ENCODE results near the gene TUBE1.

Gene TUBE1

DNA sequence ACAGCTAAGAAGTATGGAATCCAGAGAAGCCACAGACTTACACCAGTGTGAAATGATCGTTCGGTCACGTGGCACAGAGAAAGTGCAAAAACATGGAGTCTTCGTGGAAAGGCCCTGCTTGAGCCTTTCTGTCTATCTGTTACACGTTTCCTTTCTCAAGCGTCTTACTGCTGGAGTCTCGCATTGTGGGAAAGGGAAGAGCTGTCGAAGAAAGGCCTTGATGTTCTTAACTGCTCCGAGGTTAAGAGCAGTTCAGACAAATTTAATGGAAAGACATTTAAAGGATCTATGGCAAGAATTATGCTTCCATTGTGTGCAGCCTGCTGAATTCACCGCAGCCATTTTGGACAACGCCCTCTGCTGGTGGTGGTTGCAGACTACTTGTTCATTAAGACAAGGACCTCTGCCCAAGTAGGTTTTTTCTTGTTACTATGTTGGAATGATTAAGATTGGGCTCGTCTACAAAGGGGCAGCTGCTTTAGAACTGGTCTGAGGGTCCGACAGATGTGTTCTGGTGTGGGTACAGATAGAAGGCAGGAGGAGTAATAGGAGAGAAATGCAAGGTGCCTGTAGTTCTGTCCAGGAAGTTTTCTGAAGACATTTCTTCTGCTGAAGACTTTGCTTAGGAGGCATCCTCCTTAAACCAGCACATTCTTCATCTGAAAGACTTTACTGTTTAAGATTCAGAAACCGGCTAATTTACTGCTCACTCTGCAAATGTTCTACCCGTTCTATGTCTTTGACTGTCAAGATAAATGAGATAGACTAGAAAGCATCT is 58.0 kb downstream of the TUBE1 start:
- no peak overlapping the region for H3K4me3 ChIP-seq (replicated peaks; ENCODE audit: low read depth, low read length)
- TF ChIP-seq, protein P1, sequence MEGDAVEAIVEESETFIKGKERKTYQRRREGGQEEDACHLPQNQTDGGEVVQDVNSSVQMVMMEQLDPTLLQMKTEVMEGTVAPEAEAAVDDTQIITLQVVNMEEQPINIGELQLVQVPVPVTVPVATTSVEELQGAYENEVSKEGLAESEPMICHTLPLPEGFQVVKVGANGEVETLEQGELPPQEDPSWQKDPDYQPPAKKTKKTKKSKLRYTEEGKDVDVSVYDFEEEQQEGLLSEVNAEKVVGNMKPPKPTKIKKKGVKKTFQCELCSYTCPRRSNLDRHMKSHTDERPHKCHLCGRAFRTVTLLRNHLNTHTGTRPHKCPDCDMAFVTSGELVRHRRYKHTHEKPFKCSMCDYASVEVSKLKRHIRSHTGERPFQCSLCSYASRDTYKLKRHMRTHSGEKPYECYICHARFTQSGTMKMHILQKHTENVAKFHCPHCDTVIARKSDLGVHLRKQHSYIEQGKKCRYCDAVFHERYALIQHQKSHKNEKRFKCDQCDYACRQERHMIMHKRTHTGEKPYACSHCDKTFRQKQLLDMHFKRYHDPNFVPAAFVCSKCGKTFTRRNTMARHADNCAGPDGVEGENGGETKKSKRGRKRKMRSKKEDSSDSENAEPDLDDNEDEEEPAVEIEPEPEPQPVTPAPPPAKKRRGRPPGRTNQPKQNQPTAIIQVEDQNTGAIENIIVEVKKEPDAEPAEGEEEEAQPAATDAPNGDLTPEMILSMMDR (IDR thresholded peaks at IDR 0.05; ENCODE audit: low read length, missing control alignments) = peak; percentile 81
- peak; percentile 79 for DNase-seq (ENCODE audit: low read depth)

DNA sequence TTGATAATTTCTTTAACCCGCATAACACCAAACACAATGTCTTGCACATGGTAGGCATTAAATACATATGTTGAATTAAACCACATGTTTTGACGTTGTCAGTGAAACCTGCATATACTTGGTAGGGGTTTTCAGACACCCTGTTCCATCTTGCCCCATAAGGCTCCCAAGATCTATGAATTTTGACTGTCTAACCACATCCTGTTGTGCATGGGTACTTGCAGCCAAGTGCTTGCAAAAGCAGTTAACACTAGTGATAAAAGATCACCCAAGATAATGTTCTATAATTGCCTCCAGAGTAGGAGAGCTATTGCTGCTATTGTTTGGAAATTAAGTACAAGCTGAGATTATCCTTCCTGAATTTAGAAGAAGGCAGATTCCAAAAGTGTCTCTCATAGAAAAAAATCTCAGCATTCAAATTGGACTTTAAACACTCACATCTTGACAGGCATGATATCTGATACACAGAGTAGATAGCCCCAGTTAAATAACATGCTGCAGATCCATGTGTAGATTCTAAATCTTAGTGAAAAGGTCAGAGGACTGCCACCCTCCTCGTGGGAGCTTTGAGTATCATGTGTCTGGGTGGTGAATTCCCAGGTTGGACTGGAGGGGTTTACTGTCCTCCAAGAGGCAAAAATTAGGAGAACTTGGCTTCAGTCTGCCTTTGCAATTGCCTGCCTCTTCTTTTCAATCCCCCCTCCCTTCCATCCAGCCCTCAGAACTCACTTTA is 59.2 kb downstream of the TUBE1 start:
- TF ChIP-seq, protein P1 (IDR thresholded peaks at IDR 0.05; ENCODE audit: low read length, missing control alignments) = no peak
- no peak overlapping the region for H3K4me3 ChIP-seq (replicated peaks; ENCODE audit: low read depth, low read length)
- peak; percentile 27 for DNase-seq (ENCODE audit: low read depth)

DNA sequence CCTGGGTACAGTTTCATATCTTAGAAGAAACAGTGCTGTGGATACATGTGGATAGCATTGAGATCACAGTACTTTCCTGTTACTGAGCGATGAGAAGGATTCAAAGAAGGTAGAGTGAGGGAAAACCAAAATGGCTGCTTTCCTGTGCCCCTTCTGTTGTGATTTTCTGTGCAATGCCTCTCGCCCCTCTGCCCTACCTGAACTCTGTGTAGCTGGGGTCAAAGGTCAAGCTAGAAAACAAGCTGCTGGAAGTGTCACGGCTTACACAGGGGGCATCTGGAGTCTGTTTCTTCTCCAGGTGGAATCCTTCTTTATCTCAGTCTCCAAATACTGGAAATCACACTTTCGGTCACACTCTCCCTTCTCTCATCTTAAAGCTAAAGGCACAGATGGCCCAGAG is 60.3 kb downstream of the TUBE1 start:
- DNase-seq (ENCODE audit: low read depth) = no peak
- TF ChIP-seq, protein P1 (IDR thresholded peaks at IDR 0.05; ENCODE audit: low read length, missing control alignments) = no peak

DNA sequence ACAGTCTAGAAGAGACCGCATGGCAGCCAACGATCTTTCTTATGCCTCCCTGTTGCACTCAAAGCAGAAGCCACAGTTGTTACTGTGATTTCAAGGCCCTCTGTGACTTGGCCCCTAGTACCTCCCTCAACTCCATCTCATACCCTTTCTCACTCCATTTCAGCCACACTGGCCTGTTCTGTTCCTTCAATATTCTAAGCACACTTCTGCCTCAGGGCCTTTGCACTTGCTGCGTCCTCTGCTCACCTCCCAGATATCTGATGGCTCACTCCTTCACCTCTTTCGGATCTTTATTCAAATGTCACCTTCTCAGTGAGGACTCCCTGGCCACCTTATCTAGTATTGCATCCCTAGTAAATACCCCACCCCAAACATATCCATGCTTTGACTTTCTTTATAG is 62.8 kb downstream of the TUBE1 start:
- no peak overlapping the region for H3K4me3 ChIP-seq (replicated peaks; ENCODE audit: low read depth, low read length)
- no peak for DNase-seq (ENCODE audit: low read depth)
- TF ChIP-seq, protein P1 (IDR thresholded peaks at IDR 0.05; ENCODE audit: low read length, missing control alignments) = no peak

More for the DNA sequence above, 60.3 kb downstream of the TUBE1 start:
- H3K4me3 ChIP-seq (replicated peaks; ENCODE audit: low read depth, low read length) = no peak overlapping the region

DNA sequence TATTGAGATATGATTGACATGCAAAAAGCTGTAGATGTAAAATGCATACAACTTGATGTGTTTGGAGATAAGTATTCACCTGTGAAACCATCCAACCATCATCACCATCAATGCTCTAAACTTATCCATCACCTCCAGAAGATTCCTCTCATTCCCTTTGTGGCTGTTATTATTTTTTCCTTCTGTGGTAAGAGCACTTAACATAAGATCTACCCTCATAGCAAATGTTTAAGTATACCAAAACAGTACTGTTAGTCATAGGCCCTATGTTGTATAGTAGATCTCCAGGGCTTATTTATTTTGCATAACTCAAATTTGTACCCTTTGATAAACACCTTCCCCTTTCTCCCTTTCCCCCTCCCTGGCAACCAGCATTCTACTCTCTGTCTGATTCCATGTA is 64.5 kb downstream of the TUBE1 start:
- TF ChIP-seq, protein P1 (IDR thresholded peaks at IDR 0.05; ENCODE audit: low read length, missing control alignments) = no peak
- no peak for DNase-seq (ENCODE audit: low read depth)
- H3K4me3 ChIP-seq (replicated peaks; ENCODE audit: low read depth, low read length) = no peak overlapping the region

DNA sequence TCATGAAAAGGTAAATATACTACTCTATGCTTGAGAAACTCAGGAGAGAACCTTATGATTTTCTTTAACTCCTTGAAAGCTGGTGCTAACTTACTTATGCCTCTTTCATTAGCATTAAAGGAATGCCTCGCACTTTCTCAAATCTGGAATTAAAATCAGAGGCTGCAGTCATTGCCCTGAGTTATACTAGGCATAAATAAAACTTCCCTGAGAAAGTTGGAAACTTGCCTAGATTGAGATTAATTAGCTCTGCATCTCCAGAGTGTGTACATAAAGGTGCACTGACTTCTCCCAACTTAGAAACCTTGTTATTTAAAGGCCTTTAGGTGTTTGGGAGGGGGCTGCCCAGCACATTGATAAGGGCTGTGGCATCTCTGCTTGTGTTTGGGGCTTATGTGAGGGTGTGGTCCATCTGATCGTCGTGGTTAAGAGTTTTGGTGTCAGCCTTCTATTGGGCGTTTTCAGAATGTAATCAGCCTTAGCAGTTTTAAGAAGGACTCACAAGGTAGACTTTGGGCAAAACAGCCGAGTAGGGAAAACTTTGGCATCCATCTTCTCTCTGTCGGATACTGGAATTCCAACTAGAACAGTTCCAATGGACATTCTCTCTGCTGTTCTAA is 65.5 kb downstream of the TUBE1 start:
- no peak overlapping the region for H3K4me3 ChIP-seq (replicated peaks; ENCODE audit: low read depth, low read length)
- no peak for DNase-seq (ENCODE audit: low read depth)

More for the DNA sequence above, 65.5 kb downstream of the TUBE1 start:
- TF ChIP-seq, protein P1 (IDR thresholded peaks at IDR 0.05; ENCODE audit: low read length, missing control alignments) = no peak

All from fibroblast of pulmonary artery (primary cell).